WTC11 (cell line): ENCODE results near the gene RNF214. TPM values are rescaled to one million over a fixed set of nuclear protein-coding genes. Genes with fewer than 3 reads are reported as not detected.
"Not testable (repeated sequence)": the region's sequence is repeated elsewhere in the genome, so short reads cannot be mapped to it uniquely, and the experiment has no call there.

Source experiments
- ATAC-seq: fragments of 200-7000 bp; cut with Tn5 transposase; 2 replicates; pipeline ENCODE4 v1.10.0; 2021; ENCODE audit warnings: mild to moderate bottlenecking, moderate library complexity
- CTCF ChIA-PET: fragments of 300-600 bp; sonication (Branson Sonifier 250); formaldehyde crosslinking; loops from one replicate; lab custom pipeline; 2021; ENCODE audit warnings: antibody characterized with exemption; lab: Charles Lee
- POLR2A ChIA-PET: fragments of 350-600 bp; sonication (Branson Sonifier 250); formaldehyde crosslinking; loops from one replicate; lab custom pipeline; 2021; ENCODE audit warnings: antibody characterized with exemption; lab: Charles Lee
- DNase-seq: peaks from one replicate; pipeline ENCODE4 v3.0.0; 2021; ENCODE audit warnings: low spot score
- H3K27ac Mint-ChIP-seq: 2 replicates; pipeline ENCODE4 v1.8.0; 2021; ENCODE audit warnings: mixed read lengths
- H3K27me3 Mint-ChIP-seq: 2 replicates; pipeline ENCODE4 v1.8.0; 2021; ENCODE audit warnings: low read depth, mild to moderate bottlenecking, moderate library complexity, mixed read lengths
- H3K36me3 Mint-ChIP-seq: 2 replicates; pipeline ENCODE4 v1.8.0; 2021; ENCODE audit warnings: mixed read lengths
- H3K4me1 Mint-ChIP-seq: 2 replicates; pipeline ENCODE4 v1.8.0; 2022; ENCODE audit warnings: mixed read lengths
- H3K4me3 Mint-ChIP-seq: 2 replicates; pipeline ENCODE4 v1.8.0; 2021; ENCODE audit warnings: mild to moderate bottlenecking, moderate library complexity, mixed read lengths
- H3K9me3 Mint-ChIP-seq: 2 replicates; pipeline ENCODE4 v1.8.0; 2021; ENCODE audit warnings: mixed read lengths
- AFF4 ChIP-seq: sonication (generic); formaldehyde crosslinking; IDR thresholded peaks from 2 replicates; pipeline ENCODE4 v1.8.1; 2023; ENCODE audit warnings: mild to moderate bottlenecking, missing genetic modification reagents, borderline replicate concordance
- EMX1 ChIP-seq: fragments of 250-450 bp; sonication (Bioruptor Pico); IDR thresholded peaks from 2 replicates; pipeline ENCODE4 v1.8.0; 2021; ENCODE audit warnings: mild to moderate bottlenecking
- ETV6 ChIP-seq: sonication (generic); formaldehyde crosslinking; IDR thresholded peaks from 2 replicates; pipeline ENCODE4 v1.8.1; 2022; ENCODE audit warnings: mild to moderate bottlenecking, missing genetic modification reagents
- FOXK1 ChIP-seq: sonication (generic); formaldehyde crosslinking; IDR thresholded peaks from 2 replicates; pipeline ENCODE4 v1.8.0; 2022; ENCODE audit warnings: mild to moderate bottlenecking, moderate library complexity, missing genetic modification reagents
- GRHL2 ChIP-seq: fragments of 250-450 bp; sonication (Bioruptor Pico); IDR thresholded peaks from 2 replicates; pipeline ENCODE4 v1.8.0; 2022; ENCODE audit warnings: mild to moderate bottlenecking, moderate library complexity; ENCODE audit not compliant: insufficient replicate concordance, severe bottlenecking
- HMGXB4 ChIP-seq: sonication (generic); formaldehyde crosslinking; IDR thresholded peaks from 2 replicates; pipeline ENCODE4 v1.8.1; 2023; ENCODE audit warnings: mild to moderate bottlenecking, moderate library complexity, missing genetic modification reagents
- IRF1 ChIP-seq: sonication (generic); formaldehyde crosslinking; IDR thresholded peaks from 2 replicates; pipeline ENCODE4 v1.8.0; 2023; ENCODE audit warnings: missing genetic modification reagents
- TCF7 ChIP-seq: sonication (generic); formaldehyde crosslinking; IDR thresholded peaks from 2 replicates; pipeline ENCODE4 v1.8.0; 2022; ENCODE audit warnings: mild to moderate bottlenecking, low read depth, missing genetic modification reagents, moderate library complexity
- TEAD1 ChIP-seq: sonication (generic); formaldehyde crosslinking; IDR thresholded peaks from 2 replicates; pipeline ENCODE4 v1.8.0; 2022; ENCODE audit warnings: mild to moderate bottlenecking, missing genetic modification reagents
- ZNF232 ChIP-seq: sonication (generic); formaldehyde crosslinking; IDR thresholded peaks from 2 replicates; pipeline ENCODE4 v1.8.0; 2022; ENCODE audit warnings: mild to moderate bottlenecking, missing genetic modification reagents
- total RNA-seq: library from RNA; stranded (reverse); gene quantifications from 3 replicates; pipeline ENCODE4 v1.2.3, GENCODE V29; 2021
- TF ChIP-seq, protein P1 (sequence below): sonication (generic); formaldehyde crosslinking; IDR thresholded peaks from 2 replicates; pipeline ENCODE4 v1.8.0; 2022; ENCODE audit warnings: mild to moderate bottlenecking, missing genetic modification reagents
- TF ChIP-seq, protein P2 (sequence below): fragments of 250-450 bp; sonication (Bioruptor Pico); conservative IDR thresholded peaks from 2 replicates; pipeline ENCODE4 v1.9.0; 2021; ENCODE audit warnings: mild to moderate bottlenecking

RNF214 gene
- total RNA-seq, 1 experiment from 2014 or later, result 35.4 TPM

DNA sequence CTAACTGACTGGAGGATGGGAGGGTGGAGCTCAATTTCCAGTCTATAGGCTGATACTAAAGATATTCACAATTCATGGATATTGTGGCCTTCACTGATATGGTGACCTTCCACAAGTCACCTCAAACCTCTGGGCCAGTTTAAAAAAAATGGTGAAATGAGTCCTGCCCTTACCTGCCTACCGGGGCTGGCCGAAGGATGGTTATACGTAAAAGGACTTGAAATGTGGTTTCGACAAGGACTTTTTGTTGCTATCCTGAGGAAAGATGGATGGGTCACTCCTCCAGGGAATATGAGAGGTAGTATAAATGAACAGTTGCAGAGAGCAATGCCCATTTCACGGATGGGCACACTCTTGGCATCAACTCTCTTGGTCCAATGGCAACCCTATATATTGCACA lies 25.0 kb upstream of the RNF214 start:
- ATAC-seq, H3K27ac Mint-ChIP-seq, CTCF ChIA-PET, POLR2A ChIA-PET, H3K9me3 Mint-ChIP-seq, H3K4me3 Mint-ChIP-seq, DNase-seq, H3K36me3 Mint-ChIP-seq, H3K4me1 Mint-ChIP-seq, H3K27me3 Mint-ChIP-seq: not testable (repeated sequence)

DNA sequence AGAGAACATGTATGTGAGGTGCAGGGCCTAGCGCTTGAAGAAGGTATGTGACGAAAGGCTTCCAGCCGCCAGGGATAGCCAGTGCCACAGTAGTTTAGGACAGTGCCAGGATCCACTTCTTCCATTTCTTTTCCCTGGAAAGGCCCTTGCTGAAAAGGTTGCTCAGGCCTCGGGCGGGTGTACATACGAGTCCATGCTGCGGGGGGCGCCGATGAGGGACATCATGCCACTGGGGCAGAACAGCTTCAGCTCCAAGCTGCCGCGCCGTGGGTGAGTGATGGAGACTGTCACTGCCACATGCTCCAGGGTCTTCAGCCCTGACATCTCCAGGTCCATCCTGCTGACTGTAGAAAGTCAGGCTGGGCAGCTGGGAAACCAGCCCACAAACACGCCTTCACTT lies 23.8 kb upstream of the RNF214 start:
- ATAC-seq, result peak; percentile 39

DNA sequence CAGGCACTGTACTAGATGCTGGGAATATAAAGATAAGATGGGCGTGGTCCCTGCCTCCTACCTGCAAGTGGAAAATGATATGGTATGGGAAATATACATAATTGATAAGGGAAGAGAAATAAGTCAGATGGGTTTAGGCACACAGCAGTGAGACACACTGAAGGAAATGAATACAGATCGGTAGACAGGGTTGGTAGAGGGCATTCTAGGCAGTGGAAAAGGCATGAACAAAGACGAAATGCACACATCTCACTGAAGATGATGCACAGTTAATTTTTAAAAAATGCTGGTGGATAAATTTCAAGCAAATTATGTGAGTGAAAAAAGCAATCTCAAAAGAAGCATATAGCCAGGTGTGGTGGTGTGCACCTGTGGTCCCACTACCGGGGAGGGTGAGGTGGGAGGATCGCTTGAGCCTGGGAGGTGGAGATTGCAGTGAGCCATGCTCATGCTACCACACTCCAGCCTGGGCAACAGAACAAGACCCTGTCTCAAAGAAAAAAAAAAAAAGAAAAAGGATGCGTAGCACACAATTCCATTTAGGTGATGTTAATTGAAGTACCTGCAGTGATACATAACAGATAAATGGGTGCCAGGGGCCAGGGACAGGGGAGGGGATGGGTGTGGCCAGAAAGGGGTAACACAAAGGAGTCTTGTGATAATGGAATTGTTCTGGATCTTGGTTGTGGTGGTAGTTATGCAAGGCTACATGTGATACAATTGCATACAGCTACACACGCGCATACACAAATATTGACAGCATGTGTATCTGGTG lies 22.9 kb upstream of the RNF214 start:
- ATAC-seq, DNase-seq, H3K9me3 Mint-ChIP-seq, H3K36me3 Mint-ChIP-seq, H3K27me3 Mint-ChIP-seq, H3K4me3 Mint-ChIP-seq, POLR2A ChIA-PET, H3K4me1 Mint-ChIP-seq: not testable (repeated sequence)
- H3K27ac Mint-ChIP-seq, result peak overlapping the region; percentile 59; the same call in 1 of the 2 replicates
- CTCF ChIA-PET, result interaction anchor here (0.6 to 1.2 kb wide), 3 partner anchors 17 to 31 kb away, joined by 3 to 4 read pairs (median 3); partner anchors contain the start of gene SIDT2

More for the DNA sequence above, 23.8 kb upstream of the RNF214 start:
- H3K27me3 Mint-ChIP-seq, H3K36me3 Mint-ChIP-seq, H3K9me3 Mint-ChIP-seq, POLR2A ChIA-PET, H3K27ac Mint-ChIP-seq, H3K4me1 Mint-ChIP-seq, H3K4me3 Mint-ChIP-seq: not testable (repeated sequence)
- CTCF ChIA-PET, result interaction anchor here (0.6 to 0.7 kb wide), 2 partner anchors 18 to 31 kb away, joined by 3 to 4 read pairs; partner anchors contain the start of gene SIDT2
- peak; percentile 54 for DNase-seq

GRCh38 chr11:117210620-117211019 lies 21.9 kb upstream of the RNF214 start:
- CTCF ChIA-PET, result interaction anchor here (0.6 to 1.3 kb wide), 4 partner anchors 13 to 30 kb away, joined by 3 to 4 read pairs (median 4); no protein-coding TSS in a partner anchor
- Mint-ChIP-seq H3K4me3 (no peak overlapping the region), H3K4me1 (no peaks in the 10 kb centered on the region), H3K27ac (no peak overlapping the region), H3K27me3 (no peaks in the 10 kb centered on the region), H3K36me3 (peaks cover 3% of the 10 kb centered on the region), H3K9me3 (no peaks in the 10 kb centered on the region)
- POLR2A ChIA-PET, result no interaction called here
- no peak for TF ChIP-seq TCF7 (CRISPR knock-in tag)
- TF ChIP-seq EMX1 (CRISPR knock-in tag), result no peak
- TF ChIP-seq HMGXB4 (CRISPR knock-in tag), result no peak
- TF ChIP-seq, protein P1, sequence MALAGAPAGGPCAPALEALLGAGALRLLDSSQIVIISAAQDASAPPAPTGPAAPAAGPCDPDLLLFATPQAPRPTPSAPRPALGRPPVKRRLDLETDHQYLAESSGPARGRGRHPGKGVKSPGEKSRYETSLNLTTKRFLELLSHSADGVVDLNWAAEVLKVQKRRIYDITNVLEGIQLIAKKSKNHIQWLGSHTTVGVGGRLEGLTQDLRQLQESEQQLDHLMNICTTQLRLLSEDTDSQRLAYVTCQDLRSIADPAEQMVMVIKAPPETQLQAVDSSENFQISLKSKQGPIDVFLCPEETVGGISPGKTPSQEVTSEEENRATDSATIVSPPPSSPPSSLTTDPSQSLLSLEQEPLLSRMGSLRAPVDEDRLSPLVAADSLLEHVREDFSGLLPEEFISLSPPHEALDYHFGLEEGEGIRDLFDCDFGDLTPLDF (CRISPR knock-in tag), result no peak
- ATAC-seq (no peak), DNase-seq (no peak)

DNA sequence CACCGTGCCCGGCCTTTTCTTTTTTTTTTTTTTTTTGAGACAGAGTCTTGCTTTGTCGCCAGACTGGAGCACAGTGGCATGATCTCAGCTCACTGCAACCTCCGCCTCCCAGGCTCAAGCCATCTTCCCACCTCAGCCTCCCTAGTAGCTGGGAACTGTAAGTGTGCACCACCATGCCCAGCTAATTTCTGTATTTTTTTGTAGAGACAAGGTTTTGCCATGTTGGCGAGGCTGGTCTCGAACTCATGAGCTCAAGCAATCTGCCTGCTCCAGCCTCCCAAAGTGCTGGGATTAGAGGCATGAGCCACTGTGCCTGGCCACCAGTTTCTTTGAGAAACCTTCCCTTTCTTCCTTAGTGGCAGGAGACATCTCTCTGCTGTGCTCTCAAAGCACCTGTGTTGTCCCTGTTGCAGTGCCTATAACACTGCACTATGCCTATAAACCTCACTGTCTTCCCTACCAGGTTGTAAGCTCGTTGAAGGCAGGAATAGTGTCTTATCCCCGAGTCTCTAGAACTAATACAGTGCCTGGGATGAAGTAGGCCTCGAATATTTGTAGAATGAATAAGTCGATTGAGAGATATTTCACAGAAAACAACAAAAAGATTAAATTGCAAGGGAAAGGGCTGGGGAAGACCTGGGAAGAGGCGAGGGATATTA lies 19.6 kb upstream of the RNF214 start:
- no peaks in the 10 kb centered on the region for H3K9me3 Mint-ChIP-seq
- CTCF ChIA-PET, result interaction anchor here (1.1 kb wide), 1 partner anchor 32 kb away, joined by 3 read pairs; no protein-coding TSS in a partner anchor
- DNase-seq (no peak), ATAC-seq (no peak)
- POLR2A ChIA-PET, result interaction anchor here (0.7 kb wide), 1 partner anchor 16 kb away, joined by 5 read pairs; no protein-coding TSS in a partner anchor
- H3K27ac Mint-ChIP-seq, result no peak overlapping the region
- H3K4me3 Mint-ChIP-seq, result no peak overlapping the region
- H3K27me3 Mint-ChIP-seq, result no peaks in the 10 kb centered on the region
- H3K36me3 Mint-ChIP-seq, result peaks cover 5% of the 10 kb centered on the region
- H3K4me1 Mint-ChIP-seq, result no peaks in the 10 kb centered on the region
- no peak for TF ChIP-seq GRHL2 (CRISPR knock-in tag)
- TF ChIP-seq, protein P2, sequence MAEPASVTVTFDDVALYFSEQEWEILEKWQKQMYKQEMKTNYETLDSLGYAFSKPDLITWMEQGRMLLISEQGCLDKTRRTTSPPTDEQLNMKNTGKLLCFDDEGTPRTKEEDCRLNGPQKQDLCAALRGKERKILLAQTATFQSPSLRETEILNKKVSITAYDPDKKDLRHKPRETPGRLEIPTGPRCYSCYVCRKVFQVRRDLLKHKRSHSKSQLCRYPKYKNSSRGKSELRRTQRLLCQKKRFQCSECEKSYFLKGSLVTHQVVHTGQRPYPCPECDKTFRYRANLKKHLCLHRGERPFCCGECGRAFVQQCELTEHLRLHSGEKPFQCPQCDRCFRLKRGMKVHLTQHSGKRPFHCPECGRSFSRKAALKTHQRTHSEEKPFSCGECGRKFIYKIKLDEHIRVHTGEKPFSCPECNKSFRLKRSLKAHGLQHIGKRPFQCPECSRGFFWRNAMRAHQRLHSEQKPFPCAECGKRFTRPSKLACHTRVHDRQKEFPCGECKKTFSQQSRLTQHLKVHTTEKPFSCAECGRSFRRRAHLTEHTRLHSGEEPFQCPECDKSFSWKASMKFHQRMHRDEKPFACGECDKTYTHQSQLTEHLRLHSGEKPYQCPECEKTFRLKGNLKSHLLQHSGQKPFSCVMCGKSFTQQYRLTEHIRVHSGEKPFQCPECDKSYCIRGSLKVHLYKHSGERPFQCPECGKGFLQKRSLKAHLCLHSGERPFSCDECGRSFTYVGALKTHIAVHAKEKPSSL (CRISPR knock-in tag), result no peak
- TF ChIP-seq IRF1, result no peak
- TF ChIP-seq ETV6, result no peak
- no peak for TF ChIP-seq ZNF232 (CRISPR knock-in tag)
- no peak for TF ChIP-seq TEAD1 (CRISPR knock-in tag)
- TF ChIP-seq FOXK1 (CRISPR knock-in tag), result no peak
- TF ChIP-seq AFF4 (CRISPR knock-in tag), result no peak
